A549 (cell line): ENCODE results near the gene TRMT11. TPM values are rescaled to one million over a fixed set of nuclear protein-coding genes. Genes with fewer than 3 reads are reported as not detected.
A peak's percentile ranks its signal among the peaks of the same experiment; 100 is the strongest.

Experiments used
- ATAC-seq, 2 experiments: fragments of 200-7000 bp in 1 of 2; fragments of >200 bp in 1 of 2; cut with Nextera tagmentation in 1 of 2; cut with Tn5 transposase in 1 of 2; 3 replicates each; pipeline versions ENCODE4 v1.8.0 to v1.9.1; 2018 to 2020; ENCODE audit warnings: mild to moderate bottlenecking in 1 of 2, moderate library complexity in 1 of 2
- CTCF ChIA-PET: fragments of 300-600 bp; sonication (Branson Sonifier 250); formaldehyde crosslinking; extraction: SDS; loops from one replicate; lab custom pipeline; 2021; ENCODE audit warnings: antibody characterized with exemption, inconsistent platforms; lab: Yijun Ruan, JAX
- POLR2A ChIA-PET: fragments of 350-600 bp; formaldehyde crosslinking; extraction: SDS; loops from one replicate; lab custom pipeline; 2021; ENCODE audit warnings: antibody characterized with exemption, inconsistent platforms; lab: Yijun Ruan, JAX
- DNase-seq, 2 experiments: peaks; one replicate each; pipeline versions ENCODE4 v3.0.0 to v3.0.0-alpha.2; 2011 to 2016; ENCODE audit warnings: low read depth in 1 of 2, low spot score in 1 of 2
- FAIRE-seq: peaks from 2 replicates; lab custom pipeline; 2011; peaks lifted over from hg19 to GRCh38; lab: Jason Lieb, UNC
- H3K27ac ChIP-seq, 2 experiments: fragments of >200 bp; sonication (Bioruptor Twin); formaldehyde crosslinking; 3 replicates each; pipeline ENCODE4 v1.5.1; 2016 to 2017
- H3K4me1 ChIP-seq: fragments of >200 bp; sonication (Bioruptor Twin); formaldehyde crosslinking; 3 replicates; pipeline ENCODE4 v1.6.1; 2016
- H3K4me2 ChIP-seq: fragments of >200 bp; sonication (Bioruptor Twin); formaldehyde crosslinking; 3 replicates; pipeline ENCODE4 v1.6.1; 2016
- H3K4me3 ChIP-seq: fragments of >200 bp; sonication (Bioruptor Twin); formaldehyde crosslinking; 3 replicates; pipeline ENCODE4 v1.5.1; 2016
- H3K9me3 ChIP-seq: fragments of >200 bp; sonication (Bioruptor Twin); formaldehyde crosslinking; 3 replicates; pipeline ENCODE4 v1.6.1; 2016
- CEBPB ChIP-seq, 2 experiments: fragments of >200 bp in 1 of 2; sonication (Bioruptor Twin) in 1 of 2; formaldehyde crosslinking in 1 of 2; IDR thresholded peaks; 2 replicates each; pipeline ENCODE4 v1.6.1; 2012 to 2016
- CHD2 ChIP-seq: fragments of 150-350 bp; IDR thresholded peaks from 2 replicates; pipeline ENCODE4 v1.6.1; 2014; ENCODE audit warnings: low read length; ENCODE audit not compliant: partially characterized antibody
- EHMT2 ChIP-seq: fragments of 200-600 bp; sonication (generic); IDR thresholded peaks from 2 replicates; pipeline ENCODE4 v1.6.1; 2016; ENCODE audit warnings: antibody characterized with exemption, low read depth, mild to moderate bottlenecking, moderate library complexity
- ESRRA ChIP-seq: fragments of 150-350 bp; IDR thresholded peaks from 2 replicates; pipeline ENCODE4 v1.6.1; 2014; ENCODE audit warnings: mild to moderate bottlenecking, low read length, borderline replicate concordance
- GATA3 ChIP-seq: IDR thresholded peaks from 2 replicates; pipeline ENCODE4 v1.6.1; 2012; ENCODE audit warnings: borderline replicate concordance
- HDAC2 ChIP-seq: fragments of 200-600 bp; sonication (generic); IDR thresholded peaks from 2 replicates; pipeline ENCODE4 v1.6.1; 2016
- HMGXB4 ChIP-seq: fragments of 250-450 bp; sonication (Bioruptor Pico); IDR thresholded peaks from 2 replicates; pipeline ENCODE4 v1.5.0; 2021; ENCODE audit warnings: mild to moderate bottlenecking, moderate library complexity, borderline replicate concordance
- NPAS2 ChIP-seq: fragments of 250-450 bp; sonication (Bioruptor Pico); IDR thresholded peaks from 2 replicates; pipeline ENCODE4 v1.8.0; 2022; ENCODE audit warnings: mild to moderate bottlenecking, moderate library complexity, borderline replicate concordance
- RAD21 ChIP-seq, 2 experiments: fragments of >200 bp in 1 of 2; sonication (Bioruptor Twin) in 1 of 2; formaldehyde crosslinking in 1 of 2; IDR thresholded peaks in 1 of 2; conservative IDR thresholded peaks in 1 of 2; 2 replicates in 1 of 2; 3 replicates in 1 of 2; pipeline ENCODE4 v1.6.1; 2012 to 2018; ENCODE audit warnings: inconsistent platforms in 1 of 2
- RCOR1 ChIP-seq: fragments of 150-350 bp; IDR thresholded peaks from 2 replicates; pipeline ENCODE4 v1.6.1; 2014; ENCODE audit warnings: antibody characterized with exemption, low read length, low read depth
- RFX5 ChIP-seq: fragments of 450-650 bp; IDR thresholded peaks from 2 replicates; pipeline ENCODE4 v1.7.1; 2014; ENCODE audit warnings: antibody characterized with exemption, mild to moderate bottlenecking, moderate library complexity
- SREBF2 ChIP-seq: fragments of 450-650 bp; IDR thresholded peaks from 2 replicates; pipeline ENCODE4 v1.6.1; 2014; ENCODE audit warnings: mild to moderate bottlenecking, moderate library complexity
- TP53 ChIP-seq: fragments of 250-450 bp; sonication (Bioruptor Pico); IDR thresholded peaks from 2 replicates; pipeline ENCODE4 v1.5.0; 2021; ENCODE audit warnings: mild to moderate bottlenecking, moderate library complexity
- ZNF302 ChIP-seq: fragments of 250-450 bp; sonication (Bioruptor Pico); IDR thresholded peaks from 2 replicates; pipeline ENCODE4 v1.9.0; 2021; ENCODE audit warnings: inconsistent platforms, mild to moderate bottlenecking, moderate library complexity
- WGBS: methylation state at CpG from one replicate; pipeline ENCODE4 v1.1.6; 2017; ENCODE audit errors: missing lambda C conversion rate; 5-methylcytosine and 5-hydroxymethylcytosine counted together
- polyA plus RNA-seq, 4 experiments: library from polyadenylated mRNA; depleted of rRNA in 3 of 4; stranded (reverse); fragments of >200 nt; fragmentation: RNase III in 1 of 4; extraction: RNeasy Plus Mini Kit Qiagen cat#74134 plus additional on column Dnase treatment in 1 of 4; gene quantifications; 2 replicates in 3 of 4; 3 replicates in 1 of 4; pipeline ENCODE4 v1.2.3, GENCODE V29; 2011 to 2017
- TF ChIP-seq, protein P1 (sequence below): fragments of 200-600 bp; sonication (generic); IDR thresholded peaks from 2 replicates; pipeline ENCODE4 v1.6.1; 2016; ENCODE audit warnings: antibody characterized with exemption, mild to moderate bottlenecking, moderate library complexity
- TF ChIP-seq, protein P2 (sequence below): fragments of 250-450 bp; sonication (Bioruptor Pico); IDR thresholded peaks from 2 replicates; pipeline ENCODE4 v1.5.0; 2020; ENCODE audit warnings: low read depth, mild to moderate bottlenecking, moderate library complexity
- TF ChIP-seq, protein P3 (sequence below): fragments of >200 bp; sonication (Bioruptor Twin); formaldehyde crosslinking; IDR thresholded peaks from 3 replicates; pipeline ENCODE4 v1.6.1; 2016
- TF ChIP-seq, protein P4 (sequence below): fragments of >200 bp; sonication (Bioruptor Twin); formaldehyde crosslinking; IDR thresholded peaks from 2 replicates; pipeline ENCODE4 v1.6.1; 2016

TRMT11 gene
- polyA plus RNA-seq, 2 of the 4 experiments (the other 2 are of a cell fraction), result 17.4 to 44.1 TPM

DNA sequence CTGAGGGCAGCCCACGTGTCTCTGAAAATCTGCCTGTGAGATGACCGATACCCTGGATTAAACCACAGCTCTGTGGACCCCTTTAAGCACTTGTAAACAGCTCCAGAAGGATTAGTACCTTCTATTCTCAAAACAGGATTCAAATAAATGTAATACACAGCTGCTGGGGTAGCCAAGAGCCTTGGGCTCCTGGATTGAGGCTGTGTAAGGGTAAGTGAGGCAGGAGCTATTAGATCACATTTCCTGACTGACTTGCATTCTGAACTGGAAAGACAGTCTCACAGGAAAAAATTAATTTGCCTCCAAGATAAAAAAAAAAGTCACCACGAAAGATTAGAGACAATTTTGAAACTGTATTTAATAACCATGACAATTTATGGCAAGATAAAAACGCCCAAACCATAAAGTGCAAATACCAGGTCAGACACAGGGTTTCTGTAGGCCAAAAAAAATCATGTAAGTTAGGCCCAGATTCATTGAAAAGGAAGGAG lies 78.0 kb downstream of the TRMT11 start:
- Histone ChIP-seq H3K4me2 (no peak overlapping the region), H3K4me3 (no peak overlapping the region), H3K27ac (peak overlapping the region; percentile 26 to 35; a peak in 3 of 6 replicates), H3K9me3 (no peaks in the 10 kb centered on the region), H3K4me1 (peaks cover 15% of the 10 kb centered on the region)
- no peak for DNase-seq
- TF ChIP-seq GATA3, result no peak
- TF ChIP-seq, protein P1, sequence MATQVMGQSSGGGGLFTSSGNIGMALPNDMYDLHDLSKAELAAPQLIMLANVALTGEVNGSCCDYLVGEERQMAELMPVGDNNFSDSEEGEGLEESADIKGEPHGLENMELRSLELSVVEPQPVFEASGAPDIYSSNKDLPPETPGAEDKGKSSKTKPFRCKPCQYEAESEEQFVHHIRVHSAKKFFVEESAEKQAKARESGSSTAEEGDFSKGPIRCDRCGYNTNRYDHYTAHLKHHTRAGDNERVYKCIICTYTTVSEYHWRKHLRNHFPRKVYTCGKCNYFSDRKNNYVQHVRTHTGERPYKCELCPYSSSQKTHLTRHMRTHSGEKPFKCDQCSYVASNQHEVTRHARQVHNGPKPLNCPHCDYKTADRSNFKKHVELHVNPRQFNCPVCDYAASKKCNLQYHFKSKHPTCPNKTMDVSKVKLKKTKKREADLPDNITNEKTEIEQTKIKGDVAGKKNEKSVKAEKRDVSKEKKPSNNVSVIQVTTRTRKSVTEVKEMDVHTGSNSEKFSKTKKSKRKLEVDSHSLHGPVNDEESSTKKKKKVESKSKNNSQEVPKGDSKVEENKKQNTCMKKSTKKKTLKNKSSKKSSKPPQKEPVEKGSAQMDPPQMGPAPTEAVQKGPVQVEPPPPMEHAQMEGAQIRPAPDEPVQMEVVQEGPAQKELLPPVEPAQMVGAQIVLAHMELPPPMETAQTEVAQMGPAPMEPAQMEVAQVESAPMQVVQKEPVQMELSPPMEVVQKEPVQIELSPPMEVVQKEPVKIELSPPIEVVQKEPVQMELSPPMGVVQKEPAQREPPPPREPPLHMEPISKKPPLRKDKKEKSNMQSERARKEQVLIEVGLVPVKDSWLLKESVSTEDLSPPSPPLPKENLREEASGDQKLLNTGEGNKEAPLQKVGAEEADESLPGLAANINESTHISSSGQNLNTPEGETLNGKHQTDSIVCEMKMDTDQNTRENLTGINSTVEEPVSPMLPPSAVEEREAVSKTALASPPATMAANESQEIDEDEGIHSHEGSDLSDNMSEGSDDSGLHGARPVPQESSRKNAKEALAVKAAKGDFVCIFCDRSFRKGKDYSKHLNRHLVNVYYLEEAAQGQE, result no peak
- TF ChIP-seq, protein P2, sequence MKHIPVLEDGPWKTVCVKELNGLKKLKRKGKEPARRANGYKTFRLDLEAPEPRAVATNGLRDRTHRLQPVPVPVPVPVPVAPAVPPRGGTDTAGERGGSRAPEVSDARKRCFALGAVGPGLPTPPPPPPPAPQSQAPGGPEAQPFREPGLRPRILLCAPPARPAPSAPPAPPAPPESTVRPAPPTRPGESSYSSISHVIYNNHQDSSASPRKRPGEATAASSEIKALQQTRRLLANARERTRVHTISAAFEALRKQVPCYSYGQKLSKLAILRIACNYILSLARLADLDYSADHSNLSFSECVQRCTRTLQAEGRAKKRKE (CRISPR knock-in tag), result no peak
- TF ChIP-seq RCOR1, result no peak
- no peak for TF ChIP-seq ZNF302 (CRISPR knock-in tag)
- TF ChIP-seq, protein P3, sequence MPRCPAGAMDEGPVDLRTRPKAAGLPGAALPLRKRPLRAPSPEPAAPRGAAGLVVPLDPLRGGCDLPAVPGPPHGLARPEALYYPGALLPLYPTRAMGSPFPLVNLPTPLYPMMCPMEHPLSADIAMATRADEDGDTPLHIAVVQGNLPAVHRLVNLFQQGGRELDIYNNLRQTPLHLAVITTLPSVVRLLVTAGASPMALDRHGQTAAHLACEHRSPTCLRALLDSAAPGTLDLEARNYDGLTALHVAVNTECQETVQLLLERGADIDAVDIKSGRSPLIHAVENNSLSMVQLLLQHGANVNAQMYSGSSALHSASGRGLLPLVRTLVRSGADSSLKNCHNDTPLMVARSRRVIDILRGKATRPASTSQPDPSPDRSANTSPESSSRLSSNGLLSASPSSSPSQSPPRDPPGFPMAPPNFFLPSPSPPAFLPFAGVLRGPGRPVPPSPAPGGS, result no peak
- TF ChIP-seq SREBF2, result no peak
- TF ChIP-seq, protein P4, sequence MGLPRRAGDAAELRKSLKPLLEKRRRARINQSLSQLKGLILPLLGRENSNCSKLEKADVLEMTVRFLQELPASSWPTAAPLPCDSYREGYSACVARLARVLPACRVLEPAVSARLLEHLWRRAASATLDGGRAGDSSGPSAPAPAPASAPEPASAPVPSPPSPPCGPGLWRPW, result no peak
- TF ChIP-seq RFX5, result no peak
- TF ChIP-seq CEBPB (IDR thresholded peaks at IDR 0.05), result no peak
- TF ChIP-seq HDAC2, result no peak
- no peak for FAIRE-seq
- ChIA-PET POLR2A (no interaction called here), CTCF (interaction anchor here (1.5 kb wide), 1 partner anchor 31 kb away, joined by 3 read pairs; no protein-coding TSS in a partner anchor)
- no peak for ATAC-seq
- WGBS, result 76% methylated on average over 4 of the region's 4 CpGs

DNA sequence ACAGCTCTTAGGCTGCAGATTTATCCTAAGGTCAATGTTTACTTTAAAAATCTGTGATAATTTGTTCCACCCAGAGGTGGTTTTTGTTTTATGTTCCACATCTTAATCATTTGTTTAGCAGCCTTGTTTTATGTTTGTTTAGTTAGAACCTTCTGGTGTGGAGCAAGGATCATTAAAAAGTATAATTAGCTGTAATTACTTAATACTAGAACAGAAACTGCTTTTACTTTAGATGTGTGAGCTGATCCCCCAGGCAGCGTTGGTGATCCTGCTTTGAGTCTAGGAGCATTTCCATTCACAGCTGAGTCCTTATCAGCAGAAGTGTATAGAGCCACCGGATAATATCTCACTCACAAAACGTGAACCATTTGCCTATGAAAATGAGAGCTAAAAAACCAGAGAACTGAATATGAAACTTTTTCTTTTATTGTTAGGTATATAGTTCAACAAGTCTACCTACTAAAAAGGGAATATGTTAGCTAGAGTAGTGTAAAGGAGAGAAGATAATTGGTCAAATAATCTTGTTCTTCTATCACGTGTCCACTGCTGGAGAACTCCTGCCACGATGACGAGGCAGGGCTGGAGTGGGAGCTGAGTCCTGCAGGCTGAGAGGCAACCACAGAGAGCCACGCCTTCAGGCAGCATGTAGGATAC lies 78.5 kb downstream of the TRMT11 start:
- Histone ChIP-seq H3K4me3 (no peak overlapping the region), H3K9me3 (no peaks in the 10 kb centered on the region), H3K4me1 (peaks cover 15% of the 10 kb centered on the region), H3K27ac (no peak overlapping the region; a peak in 1 of 6 replicates), H3K4me2 (no peak overlapping the region)
- ChIA-PET POLR2A (no interaction called here), CTCF (interaction anchor here (0.7 to 1.5 kb wide), 3 partner anchors 13 to 1206 kb away, joined by 3 to 4 read pairs (median 3); no protein-coding TSS in a partner anchor)
- TF ChIP-seq, protein P2 (CRISPR knock-in tag), result no peak
- TF ChIP-seq RAD21 (conservative IDR thresholded peaks at IDR 0.05 in 1 of 2, IDR thresholded peaks at IDR 0.05 in 1 of 2) (no peak), ESRRA (no peak), CHD2 (no peak), HMGXB4 (CRISPR knock-in tag) (no peak), TP53 (CRISPR knock-in tag) (no peak), EHMT2 (no peak), NPAS2 (CRISPR knock-in tag) (no peak)
- TF ChIP-seq, protein P3, result no peak
- FAIRE-seq (no peak), DNase-seq (no peak), ATAC-seq (no peak)
- WGBS, result 91% methylated on average over 7 of the region's 7 CpGs
